CD4-positive, alpha-beta T cell treated with Interleukin-6 at 100 ng/mL for 8 hours (primary cell): ENCODE results near the gene GRID1.

Experiments
- DNase-seq: peaks from one replicate; pipeline ENCODE4 v3.0.0-alpha.2; 2020; ENCODE audit warnings: mixed read lengths, low spot score

GRID1 gene

GRCh38 chr10:86354761-86355540 is 11.6 kb downstream of the GRID1 start:
- DNase-seq = no peak

DNA sequence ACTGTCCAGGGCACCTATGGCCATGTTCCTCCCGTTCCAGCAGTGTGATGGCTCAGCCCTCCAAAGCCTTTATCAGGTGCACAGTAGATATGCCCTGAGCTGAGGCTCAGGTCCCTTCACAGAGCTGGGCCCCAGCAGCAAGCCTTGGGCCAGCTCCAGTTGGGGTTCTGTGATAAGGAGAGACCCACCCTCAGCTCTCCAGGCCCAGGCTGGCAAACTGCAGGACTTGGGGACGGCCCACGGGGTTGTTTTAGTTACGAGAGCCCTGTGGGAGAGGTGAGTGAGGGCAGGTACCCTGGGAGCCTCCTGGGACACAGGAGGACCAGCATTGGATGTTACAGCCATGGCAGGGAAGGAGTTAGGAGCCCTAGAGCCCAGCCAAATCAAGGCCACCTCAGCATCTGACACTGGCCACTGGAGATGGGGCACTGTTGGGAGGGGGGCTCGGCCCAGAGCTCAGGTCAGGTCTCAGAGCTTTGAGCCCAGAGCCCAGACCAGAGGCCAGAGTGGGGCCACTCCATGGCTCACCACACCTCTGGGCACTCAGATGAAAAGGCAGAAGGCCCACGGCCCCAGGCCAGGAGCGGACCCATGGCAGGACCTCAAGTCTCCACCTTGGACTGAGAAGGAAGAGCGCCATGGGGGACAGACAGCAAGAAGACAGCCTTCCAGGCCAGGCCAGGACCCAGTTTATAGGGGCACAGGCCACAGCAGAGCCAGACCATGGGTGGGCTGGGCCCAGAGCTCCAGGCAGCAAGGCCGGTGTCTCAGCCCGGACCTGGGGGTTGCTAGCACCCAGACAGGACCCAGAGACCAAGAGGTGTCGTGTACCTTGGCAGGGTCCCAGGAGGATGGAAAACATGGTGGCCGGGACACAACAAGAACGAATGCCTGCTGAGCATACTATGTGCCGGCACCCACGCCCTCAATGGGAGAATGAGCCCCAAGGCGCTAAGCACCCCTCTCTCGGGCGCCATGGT is 12.8 kb downstream of the GRID1 start:
- DNase-seq = no peak

DNA sequence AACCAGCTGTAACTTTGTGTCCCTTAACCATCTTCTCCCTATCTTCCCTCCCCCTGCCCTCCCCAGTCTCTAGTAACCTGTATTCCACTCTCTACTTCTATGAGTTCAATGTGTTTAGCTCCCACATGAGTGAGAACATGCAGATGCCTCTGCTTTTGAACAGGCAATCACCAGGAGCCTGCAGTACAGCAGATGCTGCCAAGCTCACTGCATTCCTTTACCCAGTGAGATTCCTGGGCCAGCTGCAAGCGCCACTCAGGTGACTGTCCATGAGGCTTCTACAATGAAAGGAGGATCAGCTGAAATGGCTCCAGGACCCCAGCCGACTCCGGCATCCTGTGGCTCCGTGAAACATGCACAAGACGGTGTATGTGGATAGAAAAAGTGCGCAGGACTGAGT is 15.7 kb downstream of the GRID1 start:
- DNase-seq = no peak

DNA sequence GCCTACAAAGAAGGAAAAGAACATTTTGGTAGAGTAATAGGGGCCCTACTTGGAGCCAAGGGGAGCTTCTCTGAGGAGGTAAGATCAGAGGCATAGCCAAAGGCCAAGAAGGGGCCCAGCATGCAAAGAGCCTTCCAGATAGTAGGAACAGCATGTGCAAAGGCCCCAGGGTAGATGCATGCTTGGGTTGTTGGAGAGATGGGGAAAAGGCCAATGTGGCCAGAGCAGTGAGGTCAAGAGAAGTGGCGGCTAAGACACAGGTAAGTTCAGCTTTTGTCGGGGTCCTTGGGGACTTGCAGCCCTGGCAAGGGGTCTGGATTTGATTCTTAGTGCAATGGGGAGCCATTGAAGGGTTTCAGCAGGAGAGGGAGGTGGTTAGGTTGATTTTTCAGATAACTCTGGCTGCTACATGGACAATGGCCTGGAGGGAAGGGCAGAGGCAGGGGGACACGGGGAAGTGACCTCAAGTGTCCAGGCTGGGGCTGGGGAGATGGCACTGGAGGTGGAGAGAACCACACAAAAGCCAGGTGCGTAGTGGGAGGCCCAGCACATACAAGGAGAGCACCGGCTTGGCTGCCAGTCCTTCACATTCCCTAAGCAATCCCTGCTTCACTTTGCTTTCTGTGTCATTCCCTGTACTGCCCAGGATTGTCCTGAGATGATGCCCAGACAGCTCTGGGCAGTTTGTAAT is 16.5 kb downstream of the GRID1 start:
- DNase-seq = no peak

GRCh38 chr10:86349474-86349873 is 17.1 kb downstream of the GRID1 start:
- no peak for DNase-seq

DNA sequence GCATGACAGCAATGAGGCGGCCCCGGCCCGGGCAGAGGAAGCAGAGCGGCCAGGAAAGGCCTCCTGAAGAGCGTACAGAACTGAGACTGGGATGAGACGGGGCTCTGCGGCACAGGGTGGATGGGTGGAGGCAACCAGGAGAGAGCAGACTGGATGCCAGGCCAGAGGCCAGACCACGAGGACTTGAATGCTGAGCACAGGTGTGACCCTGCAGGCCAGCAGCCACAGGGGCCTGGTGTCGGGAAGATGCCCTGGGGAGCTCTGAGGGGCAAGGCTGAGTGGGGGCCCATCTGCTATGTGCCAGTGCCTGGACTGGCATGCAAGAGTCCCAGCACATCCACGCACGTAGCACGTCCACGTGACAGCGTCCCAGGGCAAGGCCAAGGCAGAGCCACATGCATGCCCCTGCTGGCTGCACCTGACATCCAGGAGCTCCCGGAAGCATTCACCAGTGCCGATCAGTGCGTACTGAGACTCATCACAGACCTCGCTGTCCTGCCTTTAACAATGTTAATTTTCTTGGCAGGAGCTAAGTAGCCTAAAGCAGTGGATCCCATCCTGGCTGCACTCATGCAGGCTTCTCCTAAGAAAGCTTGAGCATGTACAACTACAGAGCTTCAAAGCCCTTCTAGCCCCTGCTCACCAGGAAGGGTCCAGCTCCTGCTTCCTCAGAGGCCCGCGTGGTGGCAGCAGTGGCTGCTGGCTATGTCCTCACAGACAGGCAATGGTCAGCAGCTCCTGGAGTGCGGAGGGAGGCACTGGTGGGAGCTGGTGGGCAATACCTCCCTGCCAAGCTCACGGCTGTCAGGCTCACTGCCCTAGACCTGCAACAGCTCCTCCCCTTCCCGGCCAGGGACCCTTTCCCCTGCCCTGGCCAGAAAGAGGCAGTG is 18.0 kb downstream of the GRID1 start:
- no peak for DNase-seq

DNA sequence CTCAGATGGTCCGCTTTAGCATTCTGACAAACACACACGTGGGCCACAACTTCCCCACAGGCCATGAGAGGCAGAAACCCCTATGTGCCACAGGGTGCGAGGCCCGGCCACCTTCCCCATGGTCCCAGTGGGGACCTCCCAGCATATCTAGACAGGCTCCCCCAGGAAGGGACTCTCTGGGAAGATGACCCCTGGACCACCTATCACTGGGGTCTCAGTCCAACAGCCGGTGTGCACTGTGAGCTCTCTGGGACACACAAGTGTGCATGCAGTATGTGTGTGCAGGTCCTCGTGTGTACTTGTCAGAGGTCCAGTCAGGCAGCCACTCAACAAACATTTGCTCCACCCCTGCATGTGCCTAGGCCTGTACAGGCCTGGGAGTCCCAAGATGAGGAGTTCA is 18.7 kb downstream of the GRID1 start:
- no peak for DNase-seq

DNA sequence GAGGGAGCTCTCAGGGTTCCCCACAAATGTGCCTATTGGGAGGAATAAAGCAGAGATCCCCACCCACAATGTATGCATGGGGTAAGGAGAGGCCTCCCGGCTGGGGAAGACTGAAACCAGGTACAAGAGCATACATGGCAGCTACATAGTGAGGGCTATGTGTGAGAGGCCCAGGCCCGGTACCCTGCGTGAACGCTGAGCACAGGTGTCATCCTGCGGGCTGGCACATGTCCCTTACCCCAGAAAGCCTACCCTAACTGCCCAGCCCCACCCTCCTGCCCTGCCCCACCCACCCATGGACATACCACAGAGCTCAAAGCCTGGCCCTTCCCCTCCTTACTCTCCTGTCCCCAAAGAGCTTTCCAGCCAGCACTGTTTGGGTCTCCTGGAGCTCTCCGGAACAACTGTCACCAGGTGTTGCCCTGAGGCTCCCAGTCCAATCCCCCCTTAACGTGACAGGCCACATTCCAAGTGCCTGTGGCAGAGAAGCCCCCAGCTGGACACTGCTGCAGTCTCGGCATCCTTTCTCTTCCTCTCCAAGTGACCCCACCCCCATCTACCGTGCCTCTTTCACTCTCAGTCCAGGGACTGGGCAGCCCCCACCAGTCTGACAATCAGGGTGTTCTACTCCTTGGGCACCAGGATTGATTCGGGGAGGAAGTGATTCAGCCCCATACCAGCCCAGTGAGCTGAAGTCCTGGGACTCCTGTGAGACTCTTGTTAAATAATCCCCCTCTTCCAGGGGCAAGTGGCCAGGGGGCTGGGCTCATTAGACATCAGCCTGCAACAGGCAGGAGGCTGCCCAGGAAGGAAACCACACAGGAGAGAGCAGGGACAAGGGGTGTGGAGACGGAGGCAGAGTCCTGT is 19.6 kb downstream of the GRID1 start:
- DNase-seq = no peak

DNA sequence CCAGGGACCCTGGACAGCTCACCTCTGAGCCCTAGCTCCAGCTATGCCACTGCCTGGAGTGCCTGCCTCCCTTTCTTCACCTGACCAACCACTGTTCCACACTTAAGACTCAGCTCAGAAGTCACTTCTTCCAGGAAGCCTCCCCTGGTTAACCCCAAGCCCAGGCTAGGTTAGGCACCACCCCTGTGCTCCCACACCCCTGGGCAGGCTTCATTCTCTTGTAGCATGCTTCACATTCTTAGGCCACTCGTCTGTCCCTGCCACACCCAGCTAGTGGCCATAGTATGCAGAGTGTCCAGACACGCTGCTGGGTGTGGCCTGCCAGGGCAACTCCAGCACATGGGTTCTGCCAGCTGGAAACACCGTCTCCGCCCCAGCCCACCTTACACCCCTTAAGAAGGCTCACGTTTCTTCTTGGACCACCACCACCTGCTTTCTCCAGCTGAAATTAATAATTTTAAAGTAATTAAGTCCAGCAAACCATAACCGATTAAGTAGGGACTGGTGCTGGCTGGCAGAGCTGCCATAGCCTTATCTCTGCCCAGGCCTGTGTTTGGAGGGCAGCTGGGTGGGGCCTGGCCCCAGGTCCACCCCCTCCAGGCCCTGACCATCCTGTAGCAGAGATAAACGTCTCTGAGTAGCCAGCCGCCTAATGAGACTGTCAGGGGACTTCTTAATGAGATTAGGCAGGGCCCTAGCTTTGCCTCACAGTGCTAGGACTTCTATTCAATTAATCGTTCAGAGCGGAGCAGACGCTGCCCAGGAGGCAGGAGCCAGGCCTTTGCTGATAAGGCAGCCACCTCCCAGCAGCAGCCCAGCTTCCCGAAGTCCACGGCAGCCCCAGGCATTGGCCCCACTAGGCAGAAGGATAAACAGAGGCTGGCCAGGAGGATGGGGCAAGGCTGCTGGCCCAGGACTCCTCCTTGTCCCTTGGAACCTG is 20.5 kb downstream of the GRID1 start:
- no peak for DNase-seq

GRCh38 chr10:86345296-86345858 is 21.2 kb downstream of the GRID1 start:
- DNase-seq = no peak

- DNase-seq = no peak
Observed at GRCh38 chr10:86344714-86345161, 21.9 kb downstream of the GRID1 start.

- DNase-seq = no peak
Observed at GRCh38 chr10:86344281-86344680, 22.3 kb downstream of the GRID1 start.

- no peak for DNase-seq
Observed at GRCh38 chr10:86343761-86344160, 22.8 kb downstream of the GRID1 start.

DNA sequence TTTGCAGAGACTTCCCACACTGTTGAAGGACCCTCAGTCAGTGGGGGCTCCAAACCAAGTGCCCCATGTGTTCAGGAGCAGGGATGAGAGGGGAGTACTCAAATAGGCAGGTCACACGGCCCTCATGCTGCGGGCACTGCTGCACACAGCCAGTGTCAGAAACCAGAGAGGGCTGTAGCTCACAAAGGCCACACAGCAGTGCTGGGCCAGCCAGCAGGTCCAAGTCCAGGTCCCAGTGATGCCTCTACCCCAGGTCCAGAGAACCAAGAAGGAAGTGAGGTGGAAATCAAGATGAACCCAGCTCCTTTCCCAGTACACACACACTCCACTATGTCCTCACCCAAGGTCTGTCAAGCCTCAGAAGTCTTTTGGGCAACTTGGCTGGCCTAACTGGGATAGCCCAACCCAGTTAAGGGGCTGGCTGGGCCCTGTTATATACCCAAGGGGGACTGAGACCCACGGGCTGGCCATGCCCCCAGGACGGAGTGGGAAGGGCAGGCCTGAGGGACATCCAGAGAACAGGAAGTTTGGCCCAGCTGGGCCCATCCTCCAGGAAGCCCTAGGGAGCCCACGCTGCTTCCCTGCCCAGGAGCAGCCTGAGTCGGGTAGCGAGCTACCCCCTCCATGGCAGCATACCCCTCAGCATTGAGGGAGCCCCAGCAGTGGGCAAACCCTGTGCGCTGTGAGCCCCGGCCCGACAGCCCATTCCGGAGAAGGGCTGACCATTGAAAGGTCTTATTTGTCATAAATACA is 24.3 kb downstream of the GRID1 start:
- DNase-seq = no peak

DNA sequence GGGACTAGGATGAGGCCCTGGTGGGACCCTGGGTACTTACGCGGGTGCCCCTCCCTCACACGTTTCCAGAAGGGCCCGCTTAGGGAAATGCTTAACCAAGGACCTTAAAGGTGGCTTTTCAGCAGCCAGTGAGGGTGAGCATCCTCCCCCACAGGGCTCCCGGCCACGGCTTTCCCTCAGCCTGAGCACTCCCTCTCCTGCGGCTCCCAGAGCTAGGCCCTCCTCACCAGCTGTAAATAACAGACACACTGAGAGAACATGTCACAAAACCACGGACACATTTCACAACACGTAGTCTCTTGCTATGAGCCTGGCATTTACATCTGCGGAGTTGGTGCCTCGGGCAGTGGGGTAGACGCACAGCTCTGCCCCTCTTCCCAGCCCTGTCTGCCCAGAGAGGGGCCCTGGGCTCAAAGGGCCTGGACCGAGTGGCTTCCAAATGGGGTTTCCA is 25.2 kb downstream of the GRID1 start:
- no peak for DNase-seq

GRCh38 chr10:86340991-86341260 is 25.7 kb downstream of the GRID1 start:
- no peak for DNase-seq

- no peak for DNase-seq
Observed at GRCh38 chr10:86340176-86340990, 26.2 kb downstream of the GRID1 start.
